ENCODE measurements around the gene RPS18. TPM values are rescaled to one million over a fixed set of nuclear protein-coding genes. Genes with fewer than 3 reads are reported as not detected.
A peak's percentile ranks its signal among the peaks of the same experiment; 100 is the strongest.

Gene RPS18
- total and polyA plus RNA-seq, 2 of the 13 experiments (the other 11 are each of a cell fraction or from before 2014, with no cell fraction given) = 3,896 to 5,806 TPM

GRCh38 chr6:33248643-33248931 lies 23.3 kb upstream of the RPS18 start:
- peak; percentile 2 for ATAC-seq
- TF ChIP-seq SCMH1 (CRISPR knock-in tag; IDR thresholded peaks at IDR 0.05; ENCODE audit: borderline replicate concordance) (no peak), GTF3A (CRISPR knock-in tag; conservative IDR thresholded peaks at IDR 0.05) (0 out of 2 replicates have a peak, but pooled peaks have one; percentile 49), MYC (CRISPR knock-in tag; IDR thresholded peaks at IDR 0.05; ENCODE audit: borderline replicate concordance) (0 out of 2 replicates have a peak, but pooled peaks have one; percentile 1), ATAD3A (CRISPR knock-in tag; IDR thresholded peaks at IDR 0.05) (peak; percentile 12; the same call in 1 of the 2 replicates), PAX8 (CRISPR knock-in tag; IDR thresholded peaks at IDR 0.05; ENCODE audit: borderline replicate concordance) (0 out of 2 replicates have a peak, but pooled peaks have one; percentile 72), ZEB1 (IDR thresholded peaks at IDR 0.05; ENCODE audit: insufficient replicate concordance, low read depth) (no peak), ZFP1 (CRISPR knock-in tag; IDR thresholded peaks at IDR 0.05) (no peak), NFE2L1 (CRISPR knock-in tag; IDR thresholded peaks at IDR 0.05; ENCODE audit: borderline replicate concordance) (no peak), NFATC3 (CRISPR knock-in tag; IDR thresholded peaks at IDR 0.05) (0 out of 2 replicates have a peak, but pooled peaks have one; percentile 31), ZNF512 (CRISPR knock-in tag; IDR thresholded peaks at IDR 0.05) (0 out of 2 replicates have a peak, but pooled peaks have one; percentile 35), ZNF362 (CRISPR knock-in tag; IDR thresholded peaks at IDR 0.05; ENCODE audit: borderline replicate concordance) (peak; percentile 43; the same call in 1 of the 2 replicates), ZNF138 (CRISPR knock-in tag; IDR thresholded peaks at IDR 0.05; ENCODE audit: low read depth) (no peak), ZC3H4 (CRISPR knock-in tag; IDR thresholded peaks at IDR 0.05; ENCODE audit: borderline replicate concordance) (peak; percentile 54; the same call in 1 of the 2 replicates), ATM (IDR thresholded peaks at IDR 0.05; ENCODE audit: borderline replicate concordance) (no peak), ZNF614 (CRISPR knock-in tag; IDR thresholded peaks at IDR 0.05; ENCODE audit: borderline replicate concordance) (peak; percentile 12; the same call in 1 of the 2 replicates), GRHL1 (CRISPR knock-in tag; conservative IDR thresholded peaks at IDR 0.05) (no peak), ZNF564 (CRISPR knock-in tag; IDR thresholded peaks at IDR 0.05) (no peak), RAD21 (CRISPR knock-in tag; IDR thresholded peaks at IDR 0.05) (peak; percentile 1; the same call in 1 of the 2 replicates), TGIF2 (CRISPR knock-in tag; IDR thresholded peaks at IDR 0.05) (0 out of 2 replicates have a peak, but pooled peaks have one; percentile 9), ZFP37 (CRISPR knock-in tag; IDR thresholded peaks at IDR 0.05; ENCODE audit: borderline replicate concordance) (0 out of 2 replicates have a peak, but pooled peaks have one; percentile 51), ZNF101 (CRISPR knock-in tag; IDR thresholded peaks at IDR 0.05; ENCODE audit: borderline replicate concordance, low read depth) (0 out of 2 replicates have a peak, but pooled peaks have one; percentile 37)

More at GRCh38 chr6:33248643-33248931, 23.3 kb upstream of the RPS18 start:
- POLR2A ChIA-PET = interaction anchor here (0.8 to 5.1 kb wide), 20 partner anchors 10 to 277 kb away, joined by 3 to 94 read pairs (median 6); partner anchors contain the start of genes HSD17B8, PFDN6, RING1 and RPS18
- 2% methylated on average over 18 of the region's 18 CpGs for WGBS (ENCODE audit: low lambda C conversion rate)
- peak overlapping the region; percentile 81 for H3K27ac ChIP-seq (ENCODE audit: extremely low read length, insufficient read depth, low read length)
- no peaks in the 10 kb centered on the region; a peak in 1 of 5 replicates for H3K27me3 ChIP-seq (ENCODE audit: control insufficient read depth in 1 of 2, insufficient read depth in 2 of 2, low read length in 2 of 2)
- in situ Hi-C loops (cut with HindIII; ENCODE audit: extremely low pct_ligation_motif_present, low pct_unique_long_range_greater_than_20kb) = loop anchor here (5.0 kb wide), 4 partner anchors 46 to 231 kb away; partner anchors contain the start of genes HSD17B8, RXRB and SLC39A7
- peak overlapping the region; percentile 22 for H2AFZ ChIP-seq (ENCODE audit: low read length)
- CTCF ChIA-PET (ENCODE audit: low intra/inter-chr PET ratio, low total read pairs) = interaction anchor here (1.0 to 3.1 kb wide), 9 partner anchors 44 to 234 kb away, joined by 4 to 19 read pairs (median 6); partner anchors contain the start of genes HSD17B8, RXRB and SLC39A7
- FAIRE-seq (no peak), DNase-seq (ENCODE audit: low spot score) (no peak)
- peaks cover 0 to 2% of the 10 kb centered on the region in 2 experiments; a peak in 3 of 5 replicates for H3K36me3 ChIP-seq (replicated peaks in 1 of 2; ENCODE audit: control insufficient read depth in 1 of 2, insufficient read depth in 2 of 2, low read length in 2 of 2)
- H3K79me2 ChIP-seq (ENCODE audit: insufficient read depth, low read length) = no peaks in the 10 kb centered on the region
- BruUV-seq (replicated peaks) = TSS peak; percentile 82
- no peaks in the 10 kb centered on the region for H3K9me3 ChIP-seq (ENCODE audit: low read length)
- H4K20me1 ChIP-seq (ENCODE audit: insufficient read depth, low read length) = no peaks in the 10 kb centered on the region
- H3K4me1 ChIP-seq (ENCODE audit: insufficient read depth, low read length) = peaks cover 29% of the 10 kb centered on the region
- H3K4me2 ChIP-seq (ENCODE audit: low read depth, low read length) = peak overlapping the region; percentile 100
- intact Hi-C loops (cut with micrococcal nuclease; ENCODE audit: unreplicated experiment) = loop anchor here (2.0 kb wide), 4 partner anchors 48 to 234 kb away; partner anchors contain the start of genes RXRB and SLC39A7
- peak overlapping the region; percentile 51 to 89 (median 64) for H3K4me3 ChIP-seq (replicated peaks in 1 of 3; ENCODE audit: insufficient read depth in 1 of 3, low read depth in 2 of 3, low read length in 3 of 3)
- H3K9ac ChIP-seq (ENCODE audit: insufficient read depth, low read depth, low read length) = peak overlapping the region; percentile 75

Data from HepG2 (cell line).